Small intestine (tissue), 16 donors: Measurements from ENCODE around the gene CLASRP. TPM values are rescaled to one million over a fixed set of nuclear protein-coding genes. Genes with fewer than 3 reads are reported as not detected.
A peak's percentile ranks its signal among the peaks of the same experiment; 100 is the strongest.

ENCODE experiments used
- DNase-seq, 2 donors: peaks; one replicate each; pipeline versions ENCODE4 v3.0.0 to v3.0.0-alpha.2; 2013
- FAIRE-seq: peaks from 2 replicates; lab custom pipeline; 2012; peaks lifted over from hg19 to GRCh38; lab: Jason Lieb, UNC
- H3K27ac ChIP-seq, 3 donors: one replicate each; pipeline ENCODE4 v1.5.1; 2013; ENCODE audit warnings: low read length in 2 of 3, mild to moderate bottlenecking in 2 of 3, control low read depth in 1 of 3, inconsistent platforms in 1 of 3, low read depth in 1 of 3, moderate library complexity in 1 of 3
- H3K27me3 ChIP-seq, 3 donors: one replicate each; pipeline ENCODE4 v1.6.1; 2013; ENCODE audit warnings: low read length in 3 of 3, inconsistent platforms in 1 of 3; ENCODE audit not compliant: control insufficient read depth in 3 of 3, insufficient read depth in 3 of 3
- H3K36me3 ChIP-seq, 3 donors: one replicate each; pipeline ENCODE4 v1.6.1; 2013; ENCODE audit warnings: low read length in 3 of 3, inconsistent platforms in 1 of 3, low read depth in 1 of 3, mild to moderate bottlenecking in 1 of 3, moderate library complexity in 1 of 3; ENCODE audit not compliant: control insufficient read depth in 3 of 3, insufficient read depth in 2 of 3
- H3K4me1 ChIP-seq, 3 donors: one replicate each; pipeline ENCODE4 v1.6.1; 2013; ENCODE audit warnings: low read length in 2 of 3, inconsistent platforms in 1 of 3, low read depth in 1 of 3, mild to moderate bottlenecking in 1 of 3, moderate library complexity in 1 of 3; ENCODE audit not compliant: control insufficient read depth in 3 of 3, insufficient read depth in 2 of 3
- H3K4me3 ChIP-seq, 3 donors: one replicate each; pipeline ENCODE4 v1.5.1; 2013; ENCODE audit warnings: low read length in 3 of 3, control low read depth in 1 of 3, inconsistent platforms in 1 of 3, low read depth in 1 of 3, mild to moderate bottlenecking in 1 of 3, moderate library complexity in 1 of 3
- H3K9me3 ChIP-seq, 2 donors: one replicate each; pipeline ENCODE4 v1.6.1; 2013; ENCODE audit warnings: low read depth in 1 of 2, low read length in 1 of 2; ENCODE audit not compliant: control insufficient read depth in 2 of 2, insufficient read depth in 1 of 2
- WGBS, 3 donors: extraction: QIAGEN DNeasy Blood & Tissue Kit; methylation state at CpG; one replicate each; pipeline ENCODE4 v1.1.7; 2013; 5-methylcytosine and 5-hydroxymethylcytosine counted together
- long read RNA-seq, 10 donors: transcript quantifications; one replicate each; lab custom pipeline, GENCODE V29; 2026
- polyA plus RNA-seq, 4 donors: library from polyadenylated mRNA; stranded (reverse) in 3 of 4; unstranded in 1 of 4; fragments of 200-250 nt in 3 of 4; fragments of 120-200 nt in 1 of 4; gene quantifications; one replicate each; pipeline versions ENCODE4 v1.2.1 to v1.2.3, GENCODE V29; 2013
- donor health status: healthy with polysubstance abuse.
- donor health status: control.
- donor health status: control.
- donor health status: Bipolar disorder and iron deficiency.
- donor health status: healthy.

Gene CLASRP
- 100 to 1,000 TPM in 1 of 4 donors, 10 to 100 TPM in 3; 55.3 to 117 (median 80.4) TPM for polyA plus RNA-seq
- long read RNA-seq, donor 1, transcript CLASRP-215 (4 exons, 582 nt) = major isoform, 5 of 16 reads
- long read RNA-seq, donor 1, partial matches to known transcripts = 5 of 16 reads
- long read RNA-seq, donor 1, other reads (novel, unspliced or antisense) = 0 of 16 reads
- long read RNA-seq, donor 2, partial matches to known transcripts = 0 of 1 reads
- long read RNA-seq, donor 2, other reads (novel, unspliced or antisense) = 0 of 1 reads
- long read RNA-seq, donor 3, partial matches to known transcripts = 0 of 12 reads
- long read RNA-seq, donor 3, other reads (novel, unspliced or antisense) = 0 of 12 reads
- long read RNA-seq, donor 4 = 0 reads
- long read RNA-seq, donor 5, partial matches to known transcripts = 0 of 2 reads
- long read RNA-seq, donor 5, other reads (novel, unspliced or antisense) = 0 of 2 reads
- long read RNA-seq, donor 6, partial matches to known transcripts = 7 of 10 reads
- long read RNA-seq, donor 6, other reads (novel, unspliced or antisense) = 0 of 10 reads
- long read RNA-seq, donor 7, partial matches to known transcripts = 0 of 4 reads
- long read RNA-seq, donor 7, other reads (novel, unspliced or antisense) = 0 of 4 reads
- long read RNA-seq, donor 8, partial matches to known transcripts = 0 of 1 reads
- long read RNA-seq, donor 8, other reads (novel, unspliced or antisense) = 0 of 1 reads
- long read RNA-seq, donor 9, partial matches to known transcripts = 0 of 1 reads
- long read RNA-seq, donor 9, other reads (novel, unspliced or antisense) = 0 of 1 reads
- long read RNA-seq, donor 10, partial matches to known transcripts = 0 of 6 reads
- long read RNA-seq, donor 10, other reads (novel, unspliced or antisense) = 0 of 6 reads

- H3K27me3 ChIP-seq = no peaks in the 10 kb centered on the region
- DNase-seq (peak; percentile 91 to 96), FAIRE-seq (no peak)
- peaks cover 0 to 5% of the 10 kb centered on the region in 2 donors for H3K9me3 ChIP-seq
- peaks cover 0 to 16% (median 7%) of the 10 kb centered on the region in 3 donors for H3K4me1 ChIP-seq
- H3K36me3 ChIP-seq = peaks cover 12 to 69% (median 13%) of the 10 kb centered on the region in 3 donors
- peak within 1 kb of the TSS; percentile 73 to 97 (median 89) for H3K4me3 ChIP-seq
- 0 to 2% (median 2%) methylated on average over 55 to 62 of the region's 62 CpGs for WGBS, 3 donors
- peak within 1 kb of the TSS; percentile 93 to 99 (median 95) for H3K27ac ChIP-seq
These were observed at the start of gene CLASRP for GRCh38 chr19:45038931-45039893. Gene CLASRP (plus strand): TSS chr19:45039045. CDS start chr19:45040213, 1,168 bp downstream.

- DNase-seq = no peak
- no peak overlapping the region for H3K27ac ChIP-seq
- H3K4me3 ChIP-seq = no peak overlapping the region
- WGBS, 3 donors = 86 to 91% (median 89%) methylated on average over 14 of the region's 14 CpGs
- no peak for FAIRE-seq
- H3K36me3 ChIP-seq = peaks cover 8 to 93% (median 11%) of the 10 kb centered on the region in 3 donors
- no peaks in the 10 kb centered on the region for H3K4me1 ChIP-seq
- no peaks in the 10 kb centered on the region for H3K9me3 ChIP-seq
- no peaks in the 10 kb centered on the region for H3K27me3 ChIP-seq
These were observed 48.4 kb upstream of the CLASRP start for GRCh38 chr19:44990459-44990858.

GRCh38 chr19:44990966-44991365, 47.9 kb upstream of the CLASRP start:
- no peaks in the 10 kb centered on the region for H3K27me3 ChIP-seq
- H3K4me1 ChIP-seq = no peaks in the 10 kb centered on the region
- DNase-seq (no peak), FAIRE-seq (no peak)
- H3K27ac ChIP-seq = no peak overlapping the region
- 72 to 88% (median 79%) methylated on average over 11 to 12 of the region's 12 CpGs for WGBS, 3 donors
- no peaks in the 10 kb centered on the region for H3K9me3 ChIP-seq
- peaks cover 8 to 88% (median 11%) of the 10 kb centered on the region in 3 donors for H3K36me3 ChIP-seq
- no peak overlapping the region for H3K4me3 ChIP-seq

GRCh38 chr19:44992336-44993163, 46.3 kb upstream of the CLASRP start:
- no peaks in the 10 kb centered on the region for H3K4me1 ChIP-seq
- DNase-seq = no peak
- FAIRE-seq = no peak
- H3K27me3 ChIP-seq = no peaks in the 10 kb centered on the region
- H3K36me3 ChIP-seq = peaks cover 8 to 75% (median 9%) of the 10 kb centered on the region in 3 donors
- 91 to 96% (median 92%) methylated on average over 31 to 44 of the region's 44 CpGs for WGBS, 3 donors
- no peak overlapping the region for H3K4me3 ChIP-seq
- H3K27ac ChIP-seq = no peak overlapping the region
- no peaks in the 10 kb centered on the region for H3K9me3 ChIP-seq

GRCh38 chr19:44993526-44993925, 45.3 kb upstream of the CLASRP start:
- 91 to 97% (median 92%) methylated on average over 6 of the region's 6 CpGs for WGBS, 3 donors
- FAIRE-seq = no peak

GRCh38 chr19:44993926-44994537, 44.8 kb upstream of the CLASRP start:
- H3K4me3 ChIP-seq = no peak overlapping the region
- H3K27ac ChIP-seq = no peak overlapping the region
- H3K4me1 ChIP-seq = no peaks in the 10 kb centered on the region
- H3K9me3 ChIP-seq = no peaks in the 10 kb centered on the region
- DNase-seq (no peak), FAIRE-seq (no peak)
- WGBS, 3 donors = 82 to 90% (median 88%) methylated on average over 11 to 12 of the region's 12 CpGs
- no peaks in the 10 kb centered on the region for H3K27me3 ChIP-seq
- peaks cover 8 to 60% (median 9%) of the 10 kb centered on the region in 3 donors for H3K36me3 ChIP-seq

More at GRCh38 chr19:44993526-44993925, 45.3 kb upstream of the CLASRP start:
- H3K27me3 ChIP-seq = no peaks in the 10 kb centered on the region
- no peaks in the 10 kb centered on the region for H3K4me1 ChIP-seq
- no peak for DNase-seq
- H3K4me3 ChIP-seq = no peak overlapping the region
- no peaks in the 10 kb centered on the region for H3K9me3 ChIP-seq
- H3K36me3 ChIP-seq = peaks cover 8 to 65% (median 9%) of the 10 kb centered on the region in 3 donors
- H3K27ac ChIP-seq = no peak overlapping the region

GRCh38 chr19:44998025-44998424, 40.8 kb upstream of the CLASRP start:
- 88 to 92% (median 91%) methylated on average over 4 of the region's 4 CpGs for WGBS, 3 donors
- Histone ChIP-seq H3K4me1 (peaks cover 2 to 9% (median 3%) of the 10 kb centered on the region in 3 donors), H3K27ac (no peak overlapping the region), H3K36me3 (peaks cover 0 to 24% (median 1%) of the 10 kb centered on the region in 3 donors), H3K4me3 (no peak overlapping the region), H3K27me3 (no peaks in the 10 kb centered on the region), H3K9me3 (no peaks in the 10 kb centered on the region)
- no peak for FAIRE-seq
- DNase-seq = no peak
